KMS-11 (cell line): ENCODE results near the gene ZMYND8.
"Not testable (repeated sequence)": the region's sequence is repeated elsewhere in the genome, so short reads cannot be mapped to it uniquely, and the experiment has no call there.

ENCODE experiments used
- H2AFZ ChIP-seq: fragments of 200-600 bp; sonication (generic); 2 replicates; pipeline ENCODE4 v1.6.1; 2016; ENCODE audit warnings: antibody characterized with exemption, mixed run types, low read depth
- H3K27ac ChIP-seq: fragments of 200-600 bp; sonication (generic); 2 replicates; pipeline ENCODE4 v1.6.1; 2016; ENCODE audit warnings: mild to moderate bottlenecking, mixed run types
- H3K27me3 ChIP-seq: fragments of 200-600 bp; sonication (generic); 2 replicates; pipeline ENCODE4 v1.6.1; 2017; ENCODE audit warnings: mild to moderate bottlenecking, low read depth, mixed run types, moderate library complexity; ENCODE audit not compliant: insufficient read depth
- H3K36me3 ChIP-seq: fragments of 200-600 bp; sonication (generic); 2 replicates; pipeline ENCODE4 v1.6.1; 2017; ENCODE audit warnings: mild to moderate bottlenecking, mixed run types; ENCODE audit not compliant: insufficient read depth
- H3K4me1 ChIP-seq: fragments of 200-600 bp; sonication (generic); 2 replicates; pipeline ENCODE4 v1.6.1; 2016; ENCODE audit warnings: mild to moderate bottlenecking, low read depth, mixed run types; ENCODE audit not compliant: poor library complexity, severe bottlenecking
- H3K4me2 ChIP-seq: fragments of 200-600 bp; sonication (generic); 2 replicates; pipeline ENCODE4 v1.7.0; 2016; ENCODE audit warnings: mild to moderate bottlenecking, mixed run types
- H3K4me3 ChIP-seq: fragments of 200-600 bp; sonication (generic); IDR thresholded peaks from 2 replicates; pipeline ENCODE4 v1.6.1; 2017; ENCODE audit warnings: low read depth, low read length, mixed read lengths; ENCODE audit not compliant: insufficient read depth
- H3K79me2 ChIP-seq: fragments of 200-600 bp; sonication (generic); 2 replicates; pipeline ENCODE4 v1.6.1; 2016; ENCODE audit warnings: low read depth, mixed run types; ENCODE audit not compliant: insufficient read depth
- H3K9ac ChIP-seq: fragments of 200-600 bp; sonication (generic); 2 replicates; pipeline ENCODE4 v1.6.1; 2016; ENCODE audit warnings: mild to moderate bottlenecking, mixed run types
- H4K20me1 ChIP-seq: fragments of 200-600 bp; sonication (generic); 2 replicates; pipeline ENCODE4 v1.6.1; 2016; ENCODE audit warnings: mild to moderate bottlenecking, mixed run types; ENCODE audit not compliant: insufficient read depth
- TF ChIP-seq, protein P1 (sequence below): fragments of 200-600 bp; sonication (generic); conservative IDR thresholded peaks from 2 replicates; pipeline ENCODE4 v1.6.1; 2017; ENCODE audit warnings: low read depth, mild to moderate bottlenecking, antibody characterized with exemption, low read length, moderate library complexity, mixed read lengths

Gene ZMYND8

GRCh38 chr20:47248448-47248966 is 108.0 kb downstream of the ZMYND8 start:
- H4K20me1 ChIP-seq, result no peaks in the 10 kb centered on the region
- H2AFZ ChIP-seq, result no peak overlapping the region
- no peaks in the 10 kb centered on the region for H3K4me1 ChIP-seq
- H3K36me3 ChIP-seq, result no peaks in the 10 kb centered on the region
- no peaks in the 10 kb centered on the region for H3K27me3 ChIP-seq
- H3K4me3 ChIP-seq, result no peak overlapping the region
- H3K27ac ChIP-seq, result no peak overlapping the region
- no peaks in the 10 kb centered on the region for H3K79me2 ChIP-seq
- TF ChIP-seq, protein P1, sequence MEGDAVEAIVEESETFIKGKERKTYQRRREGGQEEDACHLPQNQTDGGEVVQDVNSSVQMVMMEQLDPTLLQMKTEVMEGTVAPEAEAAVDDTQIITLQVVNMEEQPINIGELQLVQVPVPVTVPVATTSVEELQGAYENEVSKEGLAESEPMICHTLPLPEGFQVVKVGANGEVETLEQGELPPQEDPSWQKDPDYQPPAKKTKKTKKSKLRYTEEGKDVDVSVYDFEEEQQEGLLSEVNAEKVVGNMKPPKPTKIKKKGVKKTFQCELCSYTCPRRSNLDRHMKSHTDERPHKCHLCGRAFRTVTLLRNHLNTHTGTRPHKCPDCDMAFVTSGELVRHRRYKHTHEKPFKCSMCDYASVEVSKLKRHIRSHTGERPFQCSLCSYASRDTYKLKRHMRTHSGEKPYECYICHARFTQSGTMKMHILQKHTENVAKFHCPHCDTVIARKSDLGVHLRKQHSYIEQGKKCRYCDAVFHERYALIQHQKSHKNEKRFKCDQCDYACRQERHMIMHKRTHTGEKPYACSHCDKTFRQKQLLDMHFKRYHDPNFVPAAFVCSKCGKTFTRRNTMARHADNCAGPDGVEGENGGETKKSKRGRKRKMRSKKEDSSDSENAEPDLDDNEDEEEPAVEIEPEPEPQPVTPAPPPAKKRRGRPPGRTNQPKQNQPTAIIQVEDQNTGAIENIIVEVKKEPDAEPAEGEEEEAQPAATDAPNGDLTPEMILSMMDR, result no peak
- no peak overlapping the region for H3K9ac ChIP-seq
- no peak overlapping the region for H3K4me2 ChIP-seq

GRCh38 chr20:47247972-47248371 is 108.5 kb downstream of the ZMYND8 start:
- Histone ChIP-seq H3K4me1 (no peaks in the 10 kb centered on the region), H4K20me1 (no peaks in the 10 kb centered on the region), H3K4me2 (no peak overlapping the region), H3K79me2 (no peaks in the 10 kb centered on the region), H3K27me3 (no peaks in the 10 kb centered on the region), H3K27ac (no peak overlapping the region), H3K4me3 (no peak overlapping the region), H3K36me3 (no peaks in the 10 kb centered on the region), H2AFZ (no peak overlapping the region), H3K9ac (no peak overlapping the region)
- TF ChIP-seq, protein P1, result no peak

DNA sequence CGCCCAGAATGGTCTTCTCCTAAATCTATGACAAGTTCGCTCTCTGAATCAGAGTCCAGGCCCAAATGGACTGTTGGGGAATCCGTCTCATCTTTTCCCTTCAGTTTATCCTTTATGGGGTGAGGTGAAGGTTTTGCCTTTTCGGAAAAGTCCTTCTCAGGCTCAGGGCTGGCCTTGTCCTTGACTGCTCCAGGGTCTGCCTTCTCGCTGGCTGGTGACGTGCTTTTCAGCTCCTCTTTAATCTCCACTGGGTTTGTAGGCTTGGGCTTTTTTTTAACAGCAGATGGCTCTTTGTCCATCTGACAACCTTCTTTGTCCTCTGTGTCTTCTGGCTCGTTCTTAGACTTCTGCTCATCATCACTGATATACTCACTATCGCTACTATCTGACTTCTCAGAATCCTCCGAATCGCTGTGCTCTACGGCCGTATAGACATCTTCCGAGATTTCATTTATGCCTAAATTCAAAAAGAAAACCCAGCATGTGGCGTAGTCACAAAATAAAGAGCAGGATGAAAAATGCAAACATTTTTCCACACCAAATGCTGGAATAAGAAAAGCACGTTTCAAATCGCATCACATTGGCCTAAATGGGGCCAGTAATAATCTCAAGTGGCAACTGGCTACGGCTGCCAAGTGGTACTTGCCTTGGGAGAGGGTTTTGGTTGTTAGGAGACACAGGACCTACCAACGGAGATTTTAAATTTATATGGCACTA is 110.3 kb downstream of the ZMYND8 start:
- no peaks in the 10 kb centered on the region for H3K36me3 ChIP-seq
- no peaks in the 10 kb centered on the region for H4K20me1 ChIP-seq
- H2AFZ ChIP-seq, result no peak overlapping the region
- H3K4me1 ChIP-seq, result no peaks in the 10 kb centered on the region
- no peaks in the 10 kb centered on the region for H3K27me3 ChIP-seq
- no peak overlapping the region for H3K4me3 ChIP-seq
- no peak overlapping the region for H3K27ac ChIP-seq
- no peak overlapping the region for H3K9ac ChIP-seq
- no peak overlapping the region for H3K4me2 ChIP-seq
- H3K79me2 ChIP-seq, result no peaks in the 10 kb centered on the region
- TF ChIP-seq, protein P1, result no peak

DNA sequence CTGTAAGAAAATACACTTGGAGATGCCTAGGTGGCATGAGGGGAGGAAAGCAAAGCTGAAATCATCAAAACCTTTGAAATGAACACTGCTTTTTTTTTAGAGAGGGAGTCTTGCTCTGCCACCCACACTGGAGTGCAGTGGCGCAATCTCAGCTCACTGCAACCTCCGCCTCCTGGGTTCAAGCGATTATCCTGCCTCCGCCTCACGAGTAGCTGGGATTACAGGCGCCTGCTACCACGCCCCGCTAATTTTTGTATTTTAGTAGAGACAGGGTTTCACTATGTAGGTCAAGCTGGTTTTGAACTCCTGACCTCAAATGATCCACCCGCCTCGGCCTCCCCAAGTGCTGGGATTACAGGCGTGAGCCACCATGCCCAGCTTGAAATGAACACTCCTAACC is 111.3 kb downstream of the ZMYND8 start:
- not testable (repeated sequence) for H4K20me1 ChIP-seq, H3K79me2 ChIP-seq, H3K27ac ChIP-seq, H3K27me3 ChIP-seq, H2AFZ ChIP-seq, H3K36me3 ChIP-seq, H3K4me1 ChIP-seq, H3K9ac ChIP-seq, H3K4me2 ChIP-seq, H3K4me3 ChIP-seq

- no peaks in the 10 kb centered on the region for H3K4me1 ChIP-seq
- H3K4me2 ChIP-seq, result no peak overlapping the region
- no peak overlapping the region for H2AFZ ChIP-seq
- no peak overlapping the region for H3K27ac ChIP-seq
- no peaks in the 10 kb centered on the region for H3K36me3 ChIP-seq
- no peaks in the 10 kb centered on the region for H3K79me2 ChIP-seq
- TF ChIP-seq, protein P1, result no peak
- H3K4me3 ChIP-seq, result no peak overlapping the region
- H3K27me3 ChIP-seq, result no peaks in the 10 kb centered on the region
- H3K9ac ChIP-seq, result no peak overlapping the region
- no peaks in the 10 kb centered on the region for H4K20me1 ChIP-seq
These were observed 112.0 kb downstream of the ZMYND8 start for GRCh38 chr20:47244451-47244850.
